ENCODE results near the gene ELP5.

ELP5 gene, protein sequence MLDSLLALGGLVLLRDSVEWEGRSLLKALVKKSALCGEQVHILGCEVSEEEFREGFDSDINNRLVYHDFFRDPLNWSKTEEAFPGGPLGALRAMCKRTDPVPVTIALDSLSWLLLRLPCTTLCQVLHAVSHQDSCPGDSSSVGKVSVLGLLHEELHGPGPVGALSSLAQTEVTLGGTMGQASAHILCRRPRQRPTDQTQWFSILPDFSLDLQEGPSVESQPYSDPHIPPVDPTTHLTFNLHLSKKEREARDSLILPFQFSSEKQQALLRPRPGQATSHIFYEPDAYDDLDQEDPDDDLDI

DNA sequence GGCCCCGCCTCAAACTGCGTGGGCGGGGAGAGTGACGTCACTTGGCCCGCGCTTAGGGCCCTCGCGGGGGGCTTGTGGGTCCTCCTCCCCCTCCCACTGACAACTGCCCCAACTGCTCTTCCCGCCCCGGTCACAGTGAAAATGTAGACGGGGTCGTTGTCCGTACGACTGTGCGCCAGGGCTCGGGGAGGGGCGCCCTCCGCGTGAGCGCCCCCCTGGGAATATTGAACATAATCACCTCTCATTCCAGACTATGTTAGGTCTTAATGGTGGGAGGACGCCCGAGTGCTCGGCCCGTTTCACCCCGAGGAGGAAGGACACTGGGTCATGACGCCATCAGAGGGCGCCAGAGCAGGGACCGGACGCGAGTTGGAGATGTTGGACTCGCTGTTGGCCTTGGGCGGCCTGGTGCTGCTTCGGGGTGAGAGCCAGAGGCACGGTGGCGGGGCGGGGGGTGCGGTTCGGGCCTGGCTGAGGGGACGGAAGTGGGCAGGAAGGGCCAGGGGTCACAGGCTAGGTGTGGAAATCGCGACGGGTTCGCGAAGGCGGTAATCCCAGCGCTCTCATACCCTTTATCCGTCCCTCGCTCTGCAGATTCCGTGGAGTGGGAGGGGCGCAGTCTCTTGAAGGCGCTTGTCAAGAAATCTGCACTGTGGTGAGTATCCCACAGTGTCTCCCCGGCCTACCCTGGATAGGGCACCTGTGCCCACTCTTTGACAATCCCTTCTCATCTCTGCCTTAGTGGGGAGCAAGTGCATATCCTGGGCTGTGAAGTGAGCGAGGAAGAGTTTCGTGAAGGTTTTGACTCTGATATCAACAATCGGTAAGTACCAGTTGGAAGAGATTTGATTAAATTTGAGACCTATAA lies at the start of gene ELP5:
Gene ELP5, plus strand, starts transcription at position 40 of the 868 bp plus-strand sequence. Its CDS starts 336 bp downstream, at position 376.
- DNase-seq (ENCODE audit: low read depth in 2 of 2) = peak; percentile 86 to 90

- no peak for DNase-seq (ENCODE audit: low read depth in 2 of 2)
Measured at GRCh38 chr17:7203391-7203790, 48.6 kb upstream of the ELP5 start.

- DNase-seq (ENCODE audit: low read depth in 2 of 2) = no peak
Measured at GRCh38 chr17:7204336-7204735, 47.7 kb upstream of the ELP5 start.

- peak; percentile 75 to 86 for DNase-seq (ENCODE audit: low read depth in 2 of 2)
Measured at GRCh38 chr17:7204828-7205461, 47.1 kb upstream of the ELP5 start.

DNA sequence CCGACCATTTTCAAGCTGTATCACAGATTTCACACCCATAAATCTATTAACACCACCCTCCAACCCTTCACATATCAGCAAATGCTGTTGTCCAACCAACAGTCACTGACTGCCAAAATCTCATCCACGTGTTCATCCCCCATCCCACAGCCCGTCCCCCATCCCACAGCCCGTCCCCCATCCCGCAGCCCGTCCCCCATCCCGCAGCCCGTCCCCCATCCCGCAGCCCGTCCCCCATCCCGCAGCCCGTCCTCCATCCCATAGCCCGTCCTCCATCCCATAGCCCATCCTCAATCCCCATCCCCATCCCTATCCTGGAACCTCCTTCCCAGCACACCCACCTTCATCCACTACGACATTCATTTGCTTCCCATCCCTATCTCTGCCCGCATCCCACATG lies 46.5 kb upstream of the ELP5 start:
- DNase-seq (ENCODE audit: low read depth in 2 of 2) = no peak

GRCh38 chr17:7207120-7208001 lies 44.7 kb upstream of the ELP5 start:
- DNase-seq (ENCODE audit: low read depth in 2 of 2) = no peak

DNA sequence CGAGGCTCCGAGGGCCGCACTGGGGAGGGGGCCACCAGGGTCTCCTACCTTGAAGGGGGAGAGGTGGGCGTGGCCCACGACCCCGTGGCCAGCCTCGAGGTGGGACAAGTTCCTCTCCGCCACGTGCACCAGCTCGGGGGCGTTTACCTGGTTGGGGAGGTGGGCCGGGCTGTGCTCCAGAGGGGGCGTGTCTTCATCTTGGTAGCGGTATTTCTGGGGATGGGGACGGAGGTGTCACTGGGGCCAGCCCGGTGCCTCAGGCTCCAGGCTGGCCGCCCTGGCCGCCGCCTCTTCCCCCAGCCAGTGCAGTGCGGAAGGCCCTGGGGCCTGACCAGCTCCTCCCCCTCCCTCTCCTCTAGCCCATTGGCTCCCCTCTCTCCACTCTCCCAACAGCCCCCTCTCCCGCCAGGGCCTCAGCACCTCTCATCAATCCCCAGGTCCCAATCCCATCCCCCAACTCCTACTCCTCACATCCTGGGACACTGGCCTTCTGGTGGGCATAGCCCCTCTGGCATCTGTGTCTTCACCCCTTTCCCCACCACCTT lies 43.9 kb upstream of the ELP5 start:
- no peak for DNase-seq (ENCODE audit: low read depth in 2 of 2)

DNA sequence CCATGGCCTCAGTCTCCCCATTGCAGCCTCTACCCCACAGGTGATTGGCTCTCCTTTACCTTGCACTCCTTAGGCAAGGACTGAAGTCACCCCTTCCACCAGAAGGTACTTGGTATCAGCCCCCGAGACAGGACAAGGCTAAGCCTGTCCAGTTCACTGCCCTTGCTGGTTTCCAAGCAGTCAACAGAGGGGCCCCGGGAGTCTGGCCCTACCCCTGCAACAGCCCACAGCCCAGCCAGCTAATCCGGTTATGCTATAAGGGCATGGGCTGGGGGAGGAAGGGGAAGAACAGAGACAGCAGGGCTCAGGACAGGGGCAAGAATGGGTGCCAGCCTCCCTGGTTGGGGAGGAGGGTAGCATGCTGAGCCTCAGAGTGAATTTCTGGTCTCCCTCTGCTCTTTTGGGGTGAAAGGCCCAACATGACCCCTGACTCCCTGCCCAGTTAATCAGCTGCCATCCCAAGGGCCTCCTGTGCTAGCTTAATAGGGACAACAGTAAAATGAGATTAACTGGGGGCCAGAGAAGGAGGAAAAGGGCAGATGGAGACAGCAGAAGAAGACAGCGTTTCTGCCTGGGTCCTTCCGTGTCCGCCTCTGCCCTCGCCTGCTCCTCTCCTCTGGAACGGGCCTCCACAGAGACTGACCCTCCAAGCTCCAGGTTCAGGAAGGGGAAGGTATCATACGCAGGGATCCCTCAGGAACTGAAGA lies 43.1 kb upstream of the ELP5 start:
- no peak for DNase-seq (ENCODE audit: low read depth in 2 of 2)

- no peak for DNase-seq (ENCODE audit: low read depth in 2 of 2)
Measured at GRCh38 chr17:7211491-7212273, 40.3 kb upstream of the ELP5 start.

DNA sequence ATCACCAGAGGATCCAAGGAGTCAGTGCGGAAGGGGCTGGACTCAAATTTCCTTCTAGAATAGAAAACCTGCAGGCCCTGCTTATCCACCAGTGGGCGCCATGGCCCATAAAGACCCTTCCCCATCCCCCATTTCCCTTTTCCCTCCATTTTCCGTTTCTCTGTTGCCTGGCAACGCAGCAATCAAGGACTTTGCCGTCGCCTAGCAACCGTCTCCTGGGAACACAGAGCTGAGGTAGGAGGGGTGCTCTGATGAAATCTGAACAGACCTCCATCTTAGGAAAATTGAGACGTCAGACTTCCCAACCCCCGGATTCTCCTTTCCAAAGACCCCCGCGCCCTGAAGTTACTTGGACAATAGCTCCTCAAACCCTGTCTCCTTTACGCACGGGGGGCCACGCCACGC lies 38.1 kb upstream of the ELP5 start:
- DNase-seq (ENCODE audit: low read depth in 2 of 2) = peak in 1 of 2 donors; percentile 59

DNA sequence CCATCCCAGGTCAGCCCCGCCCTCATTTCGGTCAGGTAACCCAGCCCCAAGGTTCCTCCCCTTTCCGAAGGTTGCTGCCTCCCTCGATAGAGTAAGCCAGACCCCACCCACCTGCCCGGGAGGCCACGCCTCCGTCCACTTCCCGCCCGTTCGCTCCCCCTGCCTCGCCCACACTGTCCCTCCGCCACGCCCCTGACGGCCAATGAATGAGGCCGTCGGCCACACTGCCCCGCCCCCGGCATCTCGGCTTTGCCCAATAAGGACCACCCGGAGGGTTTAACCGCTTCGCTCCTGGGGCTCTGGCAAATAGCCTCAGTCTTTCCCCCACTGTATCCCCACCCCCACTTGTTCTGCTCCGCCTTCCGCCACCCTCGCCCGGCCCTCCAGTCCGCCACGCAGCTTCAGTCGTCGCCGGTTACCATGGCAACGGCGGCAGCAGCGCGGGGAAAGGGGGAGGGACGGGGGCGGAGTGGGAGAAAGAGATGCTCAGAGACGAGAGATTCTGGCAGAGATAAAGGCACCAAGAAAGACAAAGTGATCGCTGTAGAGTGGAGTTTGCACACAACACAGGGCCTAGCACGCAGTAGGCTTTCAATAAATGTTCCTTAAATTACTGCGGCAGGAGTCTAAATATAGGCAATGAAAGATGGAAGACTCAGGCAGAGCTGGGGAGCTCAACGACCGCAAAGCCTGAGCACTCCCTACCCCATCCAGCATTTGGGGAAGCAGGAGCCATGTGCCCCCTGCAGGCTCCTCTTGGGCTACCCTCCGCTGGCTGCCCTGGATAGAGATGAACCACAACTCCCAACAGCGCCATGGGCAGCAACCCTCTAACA lies 37.5 kb upstream of the ELP5 start:
- DNase-seq (ENCODE audit: low read depth in 2 of 2) = peak; percentile 100

- DNase-seq (ENCODE audit: low read depth in 2 of 2) = no peak
Measured at GRCh38 chr17:7215136-7215638, 36.8 kb upstream of the ELP5 start.

GRCh38 chr17:7215652-7216180 lies 36.3 kb upstream of the ELP5 start:
- DNase-seq (ENCODE audit: low read depth in 2 of 2) = no peak

DNA sequence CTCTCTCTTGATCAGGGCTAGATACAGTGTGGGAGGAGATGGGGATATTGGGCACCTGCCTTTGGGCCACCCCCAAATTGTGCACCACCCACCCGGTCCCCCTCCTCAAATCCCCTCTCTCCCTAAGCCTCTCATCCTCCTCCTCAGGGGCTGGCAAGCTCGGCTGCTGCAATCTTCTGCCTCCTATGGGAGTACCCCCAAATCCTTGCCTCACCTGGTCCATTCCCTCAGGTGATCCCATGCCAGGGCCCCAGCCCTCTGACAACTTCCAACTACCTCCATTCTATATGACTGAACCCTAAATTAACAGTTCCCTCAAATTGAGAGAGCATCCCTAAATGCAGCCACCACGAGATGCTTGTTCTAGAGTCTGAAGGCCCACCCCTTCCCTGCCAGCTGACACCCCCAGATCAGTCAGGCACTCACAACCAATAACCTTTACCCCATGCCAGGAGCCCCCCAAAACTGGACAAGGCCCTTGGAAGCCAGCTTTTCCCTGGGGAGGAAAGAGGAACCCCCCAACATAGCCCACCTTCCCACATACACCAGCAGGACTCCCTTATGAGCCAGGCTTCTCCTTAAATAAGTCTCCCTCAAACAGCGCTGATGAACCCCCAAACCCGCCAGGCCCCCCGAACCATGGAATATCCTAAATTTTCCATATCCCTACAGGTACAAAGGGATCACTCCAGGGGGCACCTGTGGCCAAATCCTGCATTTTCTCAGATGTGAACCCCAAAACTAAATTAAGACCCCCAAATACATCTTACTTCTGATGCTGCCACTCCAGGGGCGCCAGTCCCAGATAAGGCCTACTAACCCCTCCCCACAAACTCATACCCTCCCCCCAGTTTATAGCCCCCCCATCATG lies 35.5 kb upstream of the ELP5 start:
- no peak for DNase-seq (ENCODE audit: low read depth in 2 of 2)

GRCh38 chr17:7217113-7217987 lies 34.7 kb upstream of the ELP5 start:
- no peak for DNase-seq (ENCODE audit: low read depth in 2 of 2)

- DNase-seq (ENCODE audit: low read depth in 2 of 2) = no peak
Measured at GRCh38 chr17:7218166-7218565, 33.8 kb upstream of the ELP5 start.
